ENCODE measurements around the gene NOX3.
A peak's percentile ranks its signal among the peaks of the same experiment; 100 is the strongest.
"Not testable (repeated sequence)": the region's sequence is repeated elsewhere in the genome, so short reads cannot be mapped to it uniquely, and the experiment has no call there.

The NOX3 gene, protein sequence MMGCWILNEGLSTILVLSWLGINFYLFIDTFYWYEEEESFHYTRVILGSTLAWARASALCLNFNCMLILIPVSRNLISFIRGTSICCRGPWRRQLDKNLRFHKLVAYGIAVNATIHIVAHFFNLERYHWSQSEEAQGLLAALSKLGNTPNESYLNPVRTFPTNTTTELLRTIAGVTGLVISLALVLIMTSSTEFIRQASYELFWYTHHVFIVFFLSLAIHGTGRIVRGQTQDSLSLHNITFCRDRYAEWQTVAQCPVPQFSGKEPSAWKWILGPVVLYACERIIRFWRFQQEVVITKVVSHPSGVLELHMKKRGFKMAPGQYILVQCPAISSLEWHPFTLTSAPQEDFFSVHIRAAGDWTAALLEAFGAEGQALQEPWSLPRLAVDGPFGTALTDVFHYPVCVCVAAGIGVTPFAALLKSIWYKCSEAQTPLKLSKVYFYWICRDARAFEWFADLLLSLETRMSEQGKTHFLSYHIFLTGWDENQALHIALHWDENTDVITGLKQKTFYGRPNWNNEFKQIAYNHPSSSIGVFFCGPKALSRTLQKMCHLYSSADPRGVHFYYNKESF
- total RNA-seq, result 0 to 1.2 (median 0) reads per million in 17 experiments

DNA sequence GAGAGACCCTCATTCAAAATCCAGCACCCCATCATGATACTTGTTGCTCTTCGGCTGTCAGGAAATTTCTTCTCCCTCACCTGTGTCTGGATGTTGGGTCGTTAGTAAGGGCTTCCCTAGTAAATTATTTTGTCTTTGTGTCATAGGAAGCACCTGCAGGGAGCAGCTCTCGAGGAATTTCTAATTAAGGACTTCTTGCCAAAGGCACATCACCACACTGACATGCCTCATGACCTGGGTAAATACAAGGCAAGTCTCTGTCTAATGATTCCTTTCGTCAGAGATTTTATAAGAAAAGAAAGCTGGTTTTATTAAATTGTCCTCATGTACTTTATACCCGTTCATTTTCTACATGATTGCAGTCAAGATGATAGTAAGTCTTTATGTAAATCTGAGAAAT lies at the start of gene NOX3:
Gene NOX3 (minus strand): TSS at position 74 of the 400 bp plus-strand sequence. CDS start 39 bp downstream, at position 35.
- no peak for DNase-seq

DNA sequence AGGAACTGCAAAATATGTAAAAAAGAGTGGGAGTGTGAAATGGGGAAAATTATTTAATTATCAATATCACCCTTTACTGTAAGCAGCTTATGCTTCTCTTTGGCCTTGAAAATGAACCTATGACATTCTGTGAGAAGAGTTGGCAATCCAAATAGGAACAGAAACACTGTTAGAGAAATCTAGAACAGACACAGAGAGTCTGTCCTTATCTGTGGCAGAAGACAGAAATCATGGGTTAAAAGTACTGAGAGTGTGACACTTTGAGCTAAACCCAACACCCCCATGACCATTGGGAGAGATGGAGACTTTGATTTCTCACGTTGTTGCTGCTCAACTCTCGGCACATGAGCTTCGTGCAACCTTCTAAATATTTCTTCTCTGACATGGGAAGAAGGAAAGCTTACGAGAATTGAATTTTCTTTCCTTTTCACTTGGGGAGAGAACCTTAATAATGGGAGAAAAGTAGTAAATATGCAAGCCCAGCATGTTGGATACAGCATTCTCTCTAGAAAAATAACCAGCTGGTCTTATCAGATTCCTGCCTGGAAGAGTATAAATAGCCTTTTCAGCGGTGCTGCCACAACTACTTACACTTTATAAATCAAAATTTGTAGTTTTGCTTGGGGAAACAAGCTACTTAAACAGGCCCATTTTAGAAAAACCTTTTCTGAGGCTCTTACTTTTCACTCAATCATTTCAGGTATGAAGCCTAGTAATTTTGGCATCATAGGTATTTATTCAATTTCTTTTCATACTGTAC lies 49.4 kb upstream of the NOX3 start:
- no peak for DNase-seq

DNA sequence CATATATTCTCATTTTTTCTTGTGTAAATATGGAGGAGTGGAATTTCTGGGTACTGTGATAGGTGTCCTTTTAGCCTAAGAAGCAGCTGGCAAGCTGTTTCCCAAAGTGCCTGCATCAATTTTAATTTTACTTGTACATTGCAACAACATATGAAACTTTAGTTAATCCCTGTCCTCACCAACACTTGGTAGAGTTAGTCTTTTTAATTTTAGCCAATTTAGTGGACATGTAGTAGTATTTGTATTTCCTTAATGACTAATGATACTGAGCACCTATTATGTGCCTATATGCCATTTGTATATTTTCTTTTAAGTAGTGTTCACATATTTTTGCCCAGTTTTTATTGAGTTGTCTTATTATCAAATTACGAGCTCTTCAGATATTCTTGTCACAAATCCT lies 46.8 kb upstream of the NOX3 start:
- no peak for DNase-seq

DNA sequence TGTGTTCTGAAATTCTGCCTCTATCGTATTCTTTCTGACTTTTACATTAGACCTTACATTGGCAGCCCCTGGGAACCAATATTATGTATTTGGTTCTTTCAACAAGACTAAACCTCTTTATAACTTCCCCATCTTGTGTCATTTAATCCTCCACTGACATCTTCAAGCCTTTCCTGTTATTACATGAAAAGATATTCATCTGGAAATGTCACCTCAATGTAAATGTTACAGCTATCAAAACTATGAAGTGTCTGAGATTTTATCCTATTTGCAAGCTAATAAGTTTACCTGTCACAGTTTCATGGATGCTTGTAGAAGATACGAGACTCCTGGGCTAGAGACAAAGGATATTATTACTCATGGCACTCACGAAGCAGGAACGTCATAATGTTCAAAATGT lies 43.9 kb upstream of the NOX3 start:
- DNase-seq, result no peak

DNA sequence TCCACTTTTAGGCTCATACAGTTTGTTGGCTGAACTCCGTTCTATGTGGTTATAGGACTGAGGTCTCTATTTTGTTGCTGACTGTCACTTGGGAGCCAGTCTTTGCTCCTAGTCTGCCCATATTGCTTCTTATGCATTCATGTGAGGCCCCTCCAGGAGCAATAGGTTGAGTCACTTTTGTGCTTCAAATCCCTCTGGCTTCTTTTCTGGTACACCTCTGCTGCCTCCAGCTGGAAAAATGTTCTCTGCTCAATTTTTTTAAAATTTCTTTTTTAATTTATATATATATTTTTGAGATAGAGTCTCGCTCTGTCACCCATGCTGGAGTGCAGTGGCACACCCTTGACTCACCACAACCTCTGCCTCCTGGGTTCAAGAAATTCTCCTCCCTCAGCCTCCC lies 42.7 kb upstream of the NOX3 start:
- DNase-seq, result no peak

DNA sequence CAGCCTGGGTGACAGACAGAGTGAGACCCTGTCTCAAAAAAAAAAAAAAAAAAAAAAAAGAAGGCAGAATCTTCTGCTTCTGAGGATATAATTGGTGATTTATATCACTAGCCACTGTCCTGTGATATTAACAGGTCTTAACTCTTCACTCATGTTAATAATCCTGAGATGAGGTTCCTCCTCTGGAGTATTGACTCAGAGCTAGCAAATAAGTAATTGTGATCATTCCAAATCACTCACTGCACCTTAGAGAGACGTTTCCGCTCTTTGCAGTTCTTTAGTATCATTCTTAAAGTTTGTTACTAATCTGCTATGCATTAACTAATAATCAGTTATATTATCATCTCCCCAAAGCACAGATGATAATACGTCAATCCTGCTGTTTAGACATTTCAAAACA lies 41.6 kb upstream of the NOX3 start:
- DNase-seq, result no peak

DNA sequence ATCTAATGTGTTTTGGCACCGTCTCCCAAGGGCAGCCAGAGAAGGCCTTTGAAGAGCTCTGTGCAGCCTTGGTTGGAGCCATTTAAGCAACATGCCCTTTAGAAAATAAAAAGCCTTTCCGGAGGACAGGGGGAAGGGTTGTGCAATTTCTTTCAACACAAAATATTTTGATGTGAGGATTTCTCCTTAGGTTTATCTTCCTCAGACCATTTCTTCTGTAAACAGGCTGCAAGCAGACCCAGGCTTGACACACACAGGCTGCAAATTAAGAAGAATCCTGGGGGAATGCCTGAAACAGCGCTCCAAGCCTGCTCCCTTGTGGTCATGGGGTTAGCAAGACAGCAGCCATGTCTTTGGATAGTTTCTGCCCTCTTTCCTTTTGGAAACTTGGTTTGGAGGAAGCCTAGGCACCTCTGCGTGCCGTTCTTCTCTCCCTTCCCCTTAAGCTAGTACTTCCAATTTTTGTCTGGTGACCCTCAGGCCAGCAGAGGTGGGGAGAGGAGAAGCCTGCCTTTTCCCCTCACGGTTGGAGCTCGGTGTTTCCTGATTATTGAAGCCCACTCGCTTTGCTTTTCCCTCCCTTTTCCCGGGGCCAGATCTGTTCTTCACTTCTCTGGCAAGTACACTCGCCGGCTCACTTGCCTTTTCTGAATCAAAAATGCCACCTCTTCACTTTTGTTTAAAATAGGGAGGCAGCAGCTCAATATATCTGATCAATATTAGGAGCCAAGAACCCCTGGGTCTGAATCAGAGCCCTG lies 39.6 kb upstream of the NOX3 start:
- peak in 3 of 4 experiments; percentile 6 to 22 (median 15) for DNase-seq

DNA sequence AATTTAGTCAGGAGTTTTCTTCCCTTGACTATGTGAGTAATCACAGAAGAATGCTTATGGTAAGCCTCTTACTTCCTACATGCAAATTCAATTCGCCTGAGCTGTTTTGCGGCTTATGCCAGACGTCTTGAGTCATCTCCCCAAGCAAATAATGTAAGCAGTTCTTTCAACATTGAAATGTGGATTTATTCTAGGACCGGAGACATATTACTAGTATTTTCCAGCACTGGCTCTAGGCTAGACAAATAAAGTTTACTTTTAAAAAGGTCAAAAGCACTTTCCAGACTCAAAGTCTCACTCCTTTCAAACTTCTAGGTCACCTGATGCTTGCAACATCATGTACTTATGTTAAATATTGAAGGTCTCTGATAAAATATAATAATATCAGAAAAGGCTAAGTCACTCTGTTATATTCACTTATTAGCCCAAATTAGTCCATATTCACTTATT lies 38.1 kb upstream of the NOX3 start:
- peak in 3 of 4 experiments; percentile 28 to 39 (median 32) for DNase-seq

DNA sequence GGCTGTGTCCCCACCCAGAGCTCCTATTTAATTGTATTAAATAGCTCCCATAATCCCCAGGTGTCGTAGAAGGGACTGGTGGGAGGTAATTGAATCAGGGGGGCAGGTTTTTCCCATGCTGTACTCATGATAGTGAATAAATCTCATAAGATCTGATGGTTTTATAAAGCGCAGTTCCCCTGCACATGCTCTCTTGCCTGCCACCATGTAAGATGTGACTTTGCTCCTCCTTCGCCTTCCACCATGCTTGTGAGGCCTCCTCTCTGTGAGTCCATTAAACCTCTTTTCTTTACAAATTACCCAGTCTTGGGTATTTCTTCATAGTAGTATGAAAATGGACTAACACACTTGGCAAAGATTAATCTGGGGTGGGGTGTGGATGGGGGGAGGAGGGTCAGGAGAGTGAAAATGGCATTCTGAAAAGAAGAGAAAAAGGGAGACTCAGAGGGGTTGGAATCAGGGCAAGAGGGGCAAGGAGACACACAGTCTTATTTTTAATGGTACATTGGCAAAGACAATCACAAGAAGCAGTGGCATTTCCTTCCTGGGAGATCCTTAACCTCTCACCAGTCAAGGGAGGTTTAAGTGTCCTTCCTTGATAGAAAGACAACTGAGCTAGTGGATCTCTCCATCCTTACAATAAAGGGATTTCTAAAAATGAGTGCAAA lies 37.5 kb upstream of the NOX3 start:
- no peak for DNase-seq

DNA sequence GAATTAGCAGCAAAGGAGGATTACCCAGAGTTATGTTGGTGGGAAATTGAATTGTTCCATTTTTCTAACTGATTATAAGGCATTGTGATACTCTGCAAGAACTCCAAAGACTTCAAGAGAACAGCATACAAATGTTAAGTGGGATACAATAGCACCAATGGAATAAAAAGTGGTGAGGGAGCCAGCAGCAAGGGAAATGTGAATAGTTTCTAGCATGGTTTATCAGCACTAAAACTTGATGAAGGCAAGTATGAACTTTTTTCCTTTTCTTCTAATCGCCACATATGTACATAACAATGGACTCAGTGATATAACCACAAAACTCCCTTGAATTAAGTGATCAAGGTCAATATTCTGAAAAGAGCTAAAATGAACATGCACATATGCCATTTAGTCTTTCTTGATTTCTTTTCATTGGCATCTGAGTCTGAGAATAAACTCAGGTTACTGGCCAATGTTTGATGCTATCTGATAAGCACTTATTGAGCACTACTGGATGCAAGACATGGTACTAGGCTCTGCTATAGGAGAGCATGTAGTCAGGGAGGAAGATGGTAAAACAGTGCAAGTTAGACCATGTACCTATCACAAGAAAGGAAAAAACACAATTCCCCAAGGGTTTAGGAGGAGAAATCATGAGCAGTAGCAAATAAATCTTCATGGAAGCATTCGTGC lies 36.6 kb upstream of the NOX3 start:
- DNase-seq, result no peak

DNA sequence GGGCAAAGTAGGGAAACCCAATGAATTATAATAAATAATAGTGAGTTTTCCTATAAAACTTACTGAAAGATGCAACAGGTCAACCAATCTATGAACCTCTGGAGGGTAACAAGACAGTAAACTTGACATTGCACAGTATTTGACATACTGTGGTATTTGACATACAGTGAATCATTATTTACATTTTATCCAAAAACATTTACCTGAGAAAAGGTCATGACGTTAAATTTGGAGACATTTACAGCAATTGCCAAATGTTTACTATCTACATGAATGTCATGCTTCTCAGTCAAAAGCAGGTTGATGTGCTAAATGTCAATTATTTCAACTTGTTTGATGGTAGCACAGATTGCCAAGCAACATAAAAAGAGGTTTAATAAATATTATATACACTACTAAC lies 35.8 kb upstream of the NOX3 start:
- DNase-seq, result no peak

DNA sequence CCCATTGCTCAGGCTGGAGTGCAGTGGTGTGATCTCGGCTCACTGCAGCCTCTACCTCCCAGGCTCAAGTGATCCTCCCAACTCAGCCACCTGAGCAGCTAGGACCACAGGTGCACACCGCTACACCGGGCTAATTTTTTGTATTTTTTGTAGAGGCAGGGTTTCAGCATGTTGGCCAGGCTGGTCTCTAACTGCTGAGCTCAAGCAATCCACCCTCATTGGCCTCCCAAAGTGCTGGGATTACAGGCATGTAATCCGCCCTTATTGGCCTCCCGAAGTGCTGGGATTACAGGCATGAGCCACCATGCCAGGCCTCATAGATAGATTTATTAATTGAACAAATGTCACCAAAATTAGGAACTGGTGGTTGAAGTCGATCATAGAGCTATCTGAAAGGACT lies 32.6 kb upstream of the NOX3 start:
- not testable (repeated sequence) for DNase-seq

DNA sequence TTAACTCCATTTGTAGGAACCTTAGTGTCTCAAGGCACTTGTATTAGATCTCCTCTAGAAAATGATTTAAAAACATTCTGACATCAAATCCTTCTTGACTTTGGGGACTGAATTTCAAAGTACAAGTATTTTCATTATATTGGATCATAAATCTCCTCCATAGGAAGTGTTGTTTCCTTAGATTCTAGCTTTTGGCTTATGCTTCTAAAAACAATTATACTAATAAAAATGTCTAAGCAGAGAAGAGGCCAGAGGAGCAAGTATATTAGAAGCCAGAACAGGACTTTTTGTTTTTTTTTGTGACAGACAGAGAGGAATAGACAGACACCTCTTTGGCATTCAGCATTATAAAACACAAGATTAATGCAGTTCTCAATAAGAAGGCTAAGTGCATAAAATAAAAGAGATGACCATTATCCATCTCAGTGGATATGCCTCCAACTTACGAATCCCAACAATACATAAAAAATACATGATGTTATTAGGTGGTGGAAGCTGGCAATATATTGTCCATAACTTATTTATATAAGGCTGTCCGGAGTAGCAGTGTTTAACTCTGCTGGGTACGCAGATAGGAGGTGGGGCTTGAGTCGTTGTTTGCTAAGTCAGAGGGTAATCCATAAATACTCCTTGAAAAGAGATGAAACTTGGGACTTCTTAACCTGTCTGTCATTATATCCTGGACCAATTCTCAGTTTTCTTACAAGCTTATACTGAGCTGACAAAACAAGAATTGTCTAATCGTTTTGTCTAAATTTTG lies 31.9 kb upstream of the NOX3 start:
- no peak for DNase-seq

DNA sequence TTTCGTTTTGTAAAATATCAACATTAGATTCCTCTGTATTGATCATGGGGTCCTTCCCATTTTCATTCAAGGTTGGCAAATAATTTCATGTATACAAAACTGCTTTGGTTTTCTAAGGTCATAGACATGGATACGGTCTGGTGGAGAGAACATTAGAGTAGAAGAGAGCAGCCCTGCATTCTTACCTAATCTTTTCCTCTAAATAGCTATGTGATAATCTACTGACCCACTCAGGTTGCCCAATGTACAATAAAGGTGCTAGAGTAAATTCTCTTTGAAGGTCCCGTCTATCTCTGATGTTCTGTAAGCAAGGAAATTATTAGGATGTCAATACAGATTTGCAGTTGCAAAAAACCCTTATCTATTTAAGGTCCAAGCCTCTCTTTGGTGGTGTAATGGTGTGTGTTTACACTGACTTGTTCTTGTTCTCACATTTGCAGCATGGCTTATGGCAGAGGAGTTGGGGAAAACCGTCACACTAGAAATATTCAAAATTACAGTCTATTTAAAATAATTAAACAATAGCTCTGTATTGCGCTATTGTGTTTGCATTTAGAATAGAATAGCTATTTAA lies 31.2 kb upstream of the NOX3 start:
- DNase-seq, result no peak

DNA sequence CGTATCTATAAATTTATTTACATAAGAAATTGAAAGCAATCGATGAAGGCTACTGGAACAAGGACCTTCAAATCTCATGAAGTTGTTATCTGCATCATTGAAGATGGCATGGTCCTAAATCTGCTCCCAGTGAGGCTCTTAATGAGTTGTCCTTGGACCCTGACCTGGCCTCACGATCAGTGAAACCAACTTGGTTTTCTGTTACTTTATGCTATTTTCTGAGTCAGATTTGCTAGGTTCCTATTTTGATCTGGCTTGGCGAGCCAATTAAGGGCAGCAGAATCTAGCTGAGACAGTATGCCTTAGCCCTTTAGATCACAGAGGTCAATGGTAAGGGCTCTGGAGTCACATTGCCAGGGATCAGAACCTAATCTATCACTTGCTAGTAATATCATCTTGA lies 30.1 kb upstream of the NOX3 start:
- DNase-seq, result no peak

DNA sequence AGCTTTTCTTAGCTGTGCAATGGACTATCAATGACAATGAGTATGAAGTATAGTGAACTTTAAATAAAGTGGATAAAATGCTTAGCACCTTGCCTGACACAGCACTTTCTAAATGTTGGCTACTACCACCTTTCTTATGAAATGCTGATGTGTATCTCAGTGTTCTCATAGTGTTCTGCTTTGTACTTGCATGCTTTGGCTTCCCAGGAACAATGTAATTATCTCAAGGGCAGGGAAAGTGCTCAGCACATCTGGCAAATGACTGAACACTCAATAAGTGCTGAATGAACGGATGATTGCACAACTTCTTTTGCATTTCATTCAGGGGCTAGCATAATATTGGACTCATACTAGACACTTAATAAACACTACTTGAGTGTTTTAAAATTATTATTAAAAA lies 28.2 kb upstream of the NOX3 start:
- no peak for DNase-seq

DNA sequence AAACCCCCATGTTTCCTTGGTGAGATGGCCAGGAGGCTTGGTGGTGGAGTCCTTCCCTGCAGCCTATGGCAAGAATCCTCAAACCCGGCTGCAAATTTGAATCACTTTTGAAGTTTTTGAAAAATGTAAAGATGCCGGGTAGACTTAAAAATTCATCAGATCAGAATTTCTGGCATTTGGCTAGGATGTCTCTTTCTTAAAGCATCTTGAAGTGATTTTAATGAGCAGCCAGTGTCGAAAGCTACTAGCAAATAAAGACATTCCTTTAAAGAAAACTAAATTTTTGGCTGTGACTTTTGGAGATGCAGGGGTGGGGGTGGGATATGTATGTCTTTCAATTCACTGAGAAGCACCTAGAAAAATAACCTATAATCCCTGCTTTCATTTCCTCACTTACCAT lies 25.6 kb upstream of the NOX3 start:
- no peak for DNase-seq

DNA sequence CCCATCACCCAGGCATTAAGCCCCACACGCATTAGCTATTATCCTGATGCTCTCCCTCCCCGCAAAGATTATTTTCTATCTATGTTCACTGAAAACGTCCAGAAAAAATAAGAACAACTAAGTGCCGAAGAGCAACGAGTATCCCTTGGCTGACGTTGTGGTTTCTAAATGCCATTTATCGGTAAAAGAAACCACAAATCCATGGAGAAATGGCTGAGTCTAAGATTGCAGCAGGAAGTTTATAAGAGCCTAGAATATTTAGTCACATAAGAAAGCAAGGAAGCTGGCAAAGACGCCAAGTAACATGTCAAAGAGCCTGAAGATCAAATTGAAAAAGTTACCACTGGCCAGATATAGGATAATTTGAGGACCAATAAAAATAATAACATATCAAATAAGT lies 18.1 kb upstream of the NOX3 start:
- DNase-seq, result no peak

DNA sequence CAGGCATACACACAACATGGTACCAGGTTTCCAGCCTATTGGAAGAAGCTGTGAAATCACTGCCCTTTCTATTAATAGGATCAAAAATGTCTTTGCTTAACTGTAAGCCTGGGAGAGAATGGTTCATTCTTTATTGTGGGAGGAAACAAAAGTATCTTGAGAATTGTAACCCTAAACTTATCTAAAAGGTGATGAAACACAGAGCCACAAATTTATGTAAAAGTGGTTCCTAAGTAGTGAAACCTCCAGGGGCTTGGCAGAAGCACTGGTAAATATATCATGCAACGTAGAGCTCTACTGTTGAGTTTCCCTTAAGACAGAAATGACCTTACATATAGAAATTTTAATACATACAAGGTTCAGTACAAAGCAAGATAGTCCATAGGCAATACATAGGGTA lies 17.2 kb upstream of the NOX3 start:
- no peak for DNase-seq

DNA sequence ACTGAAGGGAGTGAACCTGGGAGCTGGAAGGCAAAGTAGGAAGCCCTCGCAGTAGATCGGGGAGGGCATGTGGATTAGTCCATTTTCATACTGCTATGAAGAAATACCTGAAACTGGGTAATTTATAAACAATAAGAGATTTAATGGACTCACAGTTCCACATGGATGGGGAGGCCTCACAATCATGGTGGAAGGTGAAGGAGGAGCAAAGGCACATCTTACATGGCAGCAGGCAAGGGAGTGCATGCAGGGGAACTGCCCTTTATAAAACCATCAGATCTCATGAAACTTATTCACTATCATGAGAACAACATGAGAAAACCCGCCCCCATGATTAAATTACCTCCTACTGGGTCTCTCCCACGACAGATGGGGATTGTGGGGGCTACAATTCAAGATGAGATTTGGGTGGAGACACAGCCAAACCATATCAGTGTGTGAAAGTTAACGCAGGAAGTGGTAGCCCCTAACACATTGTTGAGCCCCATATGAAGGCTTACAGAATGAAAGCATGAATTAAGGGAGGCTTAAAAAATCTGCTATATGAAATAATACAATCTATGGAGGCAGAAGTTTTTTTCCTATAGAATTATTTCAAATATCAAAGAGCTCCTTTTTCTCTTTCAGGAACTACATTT lies 15.5 kb upstream of the NOX3 start:
- not testable (repeated sequence) for DNase-seq
